Activated T-helper 1 cell treated with anti-CD3 and anti-CD28 coated beads, Interleukin-12 subunit alpha, Interleukin-12 subunit beta, Interleukin-2, Interleukin-4 antibody, amounts not matched to agents 30 ng/mL and 10 ng/mL and 1 ng/mL, durations not matched to agents 14 hours and 24 hours and 36 hours (primary cell): ENCODE results near the gene GPR37. TPM values are rescaled to one million over a fixed set of nuclear protein-coding genes. Genes with fewer than 3 reads are reported as not detected.

ENCODE experiments used
- DNase-seq: peaks from one replicate; pipeline ENCODE4 v3.0.0; 2021; ENCODE audit warnings: low spot score
- H3K27ac Mint-ChIP-seq: one replicate; pipeline ENCODE4 v1.8.0; 2021; ENCODE audit warnings: mild to moderate bottlenecking, mixed read lengths
- H3K27me3 Mint-ChIP-seq: one replicate; pipeline ENCODE4 v1.8.0; 2022; ENCODE audit warnings: mild to moderate bottlenecking, moderate library complexity, mixed read lengths; ENCODE audit not compliant: insufficient read depth
- H3K36me3 Mint-ChIP-seq: one replicate; pipeline ENCODE4 v1.8.0; 2021; ENCODE audit warnings: low read depth, mixed read lengths
- H3K4me1 Mint-ChIP-seq: one replicate; pipeline ENCODE4 v1.8.0; 2021; ENCODE audit warnings: low read depth, mixed read lengths
- H3K4me3 Mint-ChIP-seq: one replicate; pipeline ENCODE4 v1.8.0; 2021; ENCODE audit warnings: mild to moderate bottlenecking, moderate library complexity, mixed read lengths
- H3K9me3 Mint-ChIP-seq: one replicate; pipeline ENCODE4 v1.8.0; 2021; ENCODE audit warnings: mixed read lengths
- intact Hi-C: fragments of 100-400 bp; cut with micrococcal nuclease; formaldehyde crosslinking; loops from one replicate; pipeline ENCODE4 v1.15.1; 2024
- total RNA-seq: library from RNA; stranded (reverse); gene quantifications from 2 replicates; pipeline ENCODE4 v1.2.3, GENCODE V29; 2022

GPR37 gene
- total RNA-seq, 1 donor from 2014 or later: not detected

DNA sequence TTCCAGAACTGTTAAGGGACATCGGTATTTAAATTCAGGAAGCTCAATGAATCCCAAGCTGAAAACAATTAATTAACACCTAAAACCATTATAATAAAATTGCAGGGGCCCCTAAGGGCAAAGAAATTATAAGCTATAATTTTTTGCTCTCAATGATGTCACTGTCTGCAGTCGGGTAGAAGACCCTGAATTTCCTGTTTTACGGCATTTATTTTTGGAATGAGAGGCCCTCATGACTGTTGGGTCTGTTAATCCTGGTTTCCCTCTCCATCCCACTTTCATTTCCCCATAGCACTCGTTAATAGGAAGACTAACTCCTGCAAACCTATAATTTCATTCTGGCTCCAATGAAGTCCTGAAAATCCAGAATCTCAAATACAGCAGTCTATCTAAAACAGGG, 25.8 kb upstream of the GPR37 start:
- Mint-ChIP-seq H3K4me3 (no peak overlapping the region), H3K27me3 (peaks cover 3% of the 10 kb centered on the region), H3K9me3 (no peaks in the 10 kb centered on the region), H3K27ac (no peak overlapping the region), H3K4me1 (no peaks in the 10 kb centered on the region), H3K36me3 (no peaks in the 10 kb centered on the region)
- intact Hi-C loops: no loop called here
- DNase-seq: no peak

DNA sequence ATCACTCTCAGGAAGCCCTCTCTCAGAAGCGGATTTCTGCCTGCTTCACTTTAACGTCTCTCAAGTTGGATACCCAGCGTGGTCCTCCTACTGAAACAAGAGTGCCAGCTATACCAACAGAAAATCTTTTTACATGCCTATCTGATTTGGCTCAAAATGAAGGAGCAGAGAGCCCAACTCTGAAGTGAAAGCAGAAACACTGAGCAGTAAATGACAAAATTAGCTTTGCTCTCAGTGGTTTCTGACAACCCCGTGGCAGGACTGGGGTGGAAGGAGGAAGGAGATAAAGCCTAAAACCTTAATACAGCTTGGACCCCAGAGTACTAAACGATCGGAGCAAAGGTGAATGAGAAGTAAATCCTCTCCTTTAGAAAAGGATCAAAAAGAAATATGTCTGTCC, 25.1 kb upstream of the GPR37 start:
- intact Hi-C loops: no loop called here
- Mint-ChIP-seq H3K4me1 (no peaks in the 10 kb centered on the region), H3K27me3 (peaks cover 6% of the 10 kb centered on the region)

DNA sequence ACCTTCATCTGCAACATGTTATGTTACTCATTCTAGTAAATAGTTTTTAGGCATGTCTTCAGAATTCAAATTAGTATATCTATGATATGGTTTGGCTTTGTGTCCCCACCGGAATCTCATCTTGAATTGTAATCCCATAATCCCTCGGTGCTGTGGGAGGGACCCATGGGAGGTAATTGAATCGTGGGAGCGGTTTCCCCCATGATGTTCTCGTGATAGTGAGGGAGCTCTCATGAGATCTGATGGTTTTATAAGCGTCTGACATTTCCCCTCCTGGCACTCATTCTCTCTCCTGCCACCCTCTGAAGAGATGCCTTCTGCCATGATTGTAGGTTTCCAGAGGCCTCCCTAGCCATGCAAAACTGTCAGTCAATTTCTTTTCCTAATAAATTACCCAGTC, 20.4 kb upstream of the GPR37 start:
- Mint-ChIP-seq H3K9me3 (no peaks in the 10 kb centered on the region), H3K4me1 (no peaks in the 10 kb centered on the region), H3K36me3 (no peaks in the 10 kb centered on the region), H3K27me3 (peaks cover 7% of the 10 kb centered on the region), H3K27ac (no peak overlapping the region), H3K4me3 (no peak overlapping the region)
- intact Hi-C loops: loop anchor here (2.0 kb wide), 1 partner anchor 633 kb away; no protein-coding TSS in a partner anchor
- DNase-seq: no peak

More for the DNA sequence above, 25.1 kb upstream of the GPR37 start:
- H3K27ac Mint-ChIP-seq: no peak overlapping the region
- DNase-seq: no peak
- no peaks in the 10 kb centered on the region for H3K9me3 Mint-ChIP-seq
- no peaks in the 10 kb centered on the region for H3K36me3 Mint-ChIP-seq
- H3K4me3 Mint-ChIP-seq: no peak overlapping the region

DNA sequence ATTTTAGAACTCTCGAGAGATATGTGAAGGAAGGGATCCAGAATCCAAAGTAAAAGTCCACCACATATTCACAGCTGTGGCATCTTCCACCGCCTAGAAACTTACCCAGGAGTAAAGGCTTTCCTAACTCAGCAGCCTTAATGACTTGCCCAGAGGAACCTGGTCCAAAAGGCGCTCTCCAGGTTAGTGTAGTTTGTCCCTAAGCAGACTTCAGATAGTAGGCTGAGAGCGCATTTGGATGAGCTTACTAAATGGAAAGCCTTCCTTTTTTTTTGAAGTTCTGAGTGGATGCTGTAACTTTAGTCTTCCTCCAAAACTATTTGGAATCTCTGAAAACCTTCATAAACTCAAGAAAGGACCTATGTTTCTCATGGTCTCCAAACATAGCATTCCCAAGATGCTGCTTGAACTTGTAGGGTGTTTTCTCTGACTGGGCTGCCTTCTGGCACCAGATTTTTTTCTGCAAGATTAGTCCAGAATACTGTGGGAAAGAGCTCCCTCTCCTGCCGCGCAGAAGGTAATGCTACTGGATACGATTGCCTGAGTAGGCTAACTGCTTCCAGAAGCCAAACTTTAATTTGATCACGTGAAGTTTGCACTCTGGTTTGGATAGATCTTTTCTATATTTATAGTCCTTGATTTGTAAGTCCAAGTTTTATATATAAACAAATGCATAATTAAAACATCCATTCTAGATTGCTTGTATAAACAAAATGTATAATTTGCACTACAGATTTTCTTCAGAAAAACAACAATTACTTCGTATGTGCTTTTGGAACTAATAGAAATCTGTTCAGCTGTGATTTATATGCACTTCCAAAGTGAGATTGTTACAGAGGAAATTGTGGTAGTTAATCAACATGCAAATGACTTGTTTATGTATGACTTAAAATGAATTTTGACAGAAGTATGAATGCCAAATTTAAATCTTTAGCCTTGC, 19.6 kb upstream of the GPR37 start:
- intact Hi-C loops: loop anchor here (2.0 kb wide), 1 partner anchor 632 kb away; no protein-coding TSS in a partner anchor
- peaks cover 7% of the 10 kb centered on the region for H3K27me3 Mint-ChIP-seq

DNA sequence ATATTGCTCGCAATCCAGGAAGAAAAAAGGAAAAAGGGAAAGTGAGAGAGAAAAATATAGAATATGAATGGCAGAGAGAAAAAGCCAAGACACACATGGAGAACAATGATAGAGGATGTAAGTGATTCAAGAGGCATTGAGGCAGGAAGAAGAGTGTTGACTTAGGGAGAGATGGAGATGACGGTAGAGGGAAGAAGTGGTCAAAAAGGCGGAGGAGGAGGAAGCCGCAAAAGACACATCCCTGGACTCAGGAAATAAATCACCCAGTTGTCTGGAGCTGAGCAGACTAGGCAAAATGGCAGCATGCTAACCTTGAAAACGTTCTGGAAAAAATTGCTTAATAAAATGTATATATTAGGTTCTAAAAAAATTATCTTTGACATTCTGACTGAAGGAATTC, 17.7 kb upstream of the GPR37 start:
- intact Hi-C loops: no loop called here
- no peak overlapping the region for H3K4me3 Mint-ChIP-seq
- no peak overlapping the region for H3K27ac Mint-ChIP-seq
- no peaks in the 10 kb centered on the region for H3K36me3 Mint-ChIP-seq
- H3K9me3 Mint-ChIP-seq: no peaks in the 10 kb centered on the region
- peaks cover 7% of the 10 kb centered on the region for H3K27me3 Mint-ChIP-seq
- no peaks in the 10 kb centered on the region for H3K4me1 Mint-ChIP-seq
- no peak for DNase-seq

More for the DNA sequence above, 19.6 kb upstream of the GPR37 start:
- DNase-seq: no peak
- no peaks in the 10 kb centered on the region for H3K9me3 Mint-ChIP-seq
- no peaks in the 10 kb centered on the region for H3K4me1 Mint-ChIP-seq
- no peak overlapping the region for H3K4me3 Mint-ChIP-seq
- no peak overlapping the region for H3K27ac Mint-ChIP-seq
- no peaks in the 10 kb centered on the region for H3K36me3 Mint-ChIP-seq

DNA sequence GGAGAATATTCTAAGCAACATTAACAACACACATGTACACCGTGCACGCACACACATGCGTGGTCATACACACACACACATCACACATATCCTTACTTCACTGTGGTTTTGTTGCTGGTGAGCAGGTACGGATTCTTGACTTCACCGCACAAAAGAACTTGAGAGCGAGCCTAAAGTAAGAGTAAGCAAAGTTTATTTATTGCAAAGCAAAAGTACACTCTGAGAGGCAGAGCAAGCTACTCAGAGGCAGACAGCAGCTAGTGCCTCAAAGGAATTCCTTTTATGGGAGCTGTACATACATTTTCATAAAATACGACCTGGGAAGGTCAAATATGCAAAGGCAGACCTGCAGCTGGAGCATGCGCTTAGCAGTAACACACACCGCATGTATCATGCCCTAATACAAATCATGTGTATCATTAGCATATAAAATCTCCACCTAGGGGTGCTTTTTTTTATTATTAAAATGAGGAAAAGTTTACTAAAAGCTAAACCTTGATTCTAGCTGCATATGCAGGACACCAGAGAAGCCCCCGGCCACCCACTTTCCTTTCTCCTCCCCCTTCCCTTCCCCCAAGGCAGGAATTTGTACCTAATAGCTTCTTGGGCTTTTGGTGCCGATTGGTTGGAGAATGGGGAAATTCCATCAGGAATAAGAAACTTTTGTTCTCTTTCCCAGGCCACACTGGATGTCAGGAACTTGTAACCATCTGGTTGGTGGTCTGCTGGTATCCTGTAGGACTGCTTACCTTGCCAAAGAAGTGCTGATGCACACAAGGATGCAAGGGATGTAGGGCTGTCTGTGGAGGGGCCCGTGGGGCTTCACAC, 16.5 kb upstream of the GPR37 start:
- Mint-ChIP-seq H3K27me3 (peaks cover 7% of the 10 kb centered on the region), H3K27ac (no peak overlapping the region), H3K9me3 (no peaks in the 10 kb centered on the region), H3K36me3 (no peaks in the 10 kb centered on the region), H3K4me1 (no peaks in the 10 kb centered on the region), H3K4me3 (no peak overlapping the region)
- DNase-seq: no peak
- intact Hi-C loops: no loop called here

DNA sequence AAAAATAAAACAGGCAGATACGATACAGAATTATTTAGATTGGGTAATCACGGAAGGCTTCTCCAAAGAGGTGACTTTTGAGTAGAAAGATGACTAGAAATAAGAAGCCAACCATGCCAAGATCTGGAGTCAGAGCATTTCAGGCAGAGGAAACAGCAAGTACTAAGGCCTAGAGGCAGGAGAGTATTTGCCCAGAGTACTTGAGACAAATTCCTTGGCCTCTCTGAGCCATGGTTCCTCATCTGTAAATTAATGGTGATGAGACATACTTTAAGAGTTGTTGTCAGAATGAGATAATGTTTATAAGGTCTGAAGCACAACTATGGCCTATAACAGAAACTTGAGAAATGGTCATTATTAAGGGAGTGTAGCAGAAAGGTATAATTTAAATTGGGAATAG, 15.8 kb upstream of the GPR37 start:
- Mint-ChIP-seq H3K4me1 (no peaks in the 10 kb centered on the region), H3K9me3 (no peaks in the 10 kb centered on the region), H3K27me3 (peaks cover 7% of the 10 kb centered on the region), H3K27ac (no peak overlapping the region), H3K36me3 (no peaks in the 10 kb centered on the region), H3K4me3 (no peak overlapping the region)
- DNase-seq: no peak
- intact Hi-C loops: no loop called here

DNA sequence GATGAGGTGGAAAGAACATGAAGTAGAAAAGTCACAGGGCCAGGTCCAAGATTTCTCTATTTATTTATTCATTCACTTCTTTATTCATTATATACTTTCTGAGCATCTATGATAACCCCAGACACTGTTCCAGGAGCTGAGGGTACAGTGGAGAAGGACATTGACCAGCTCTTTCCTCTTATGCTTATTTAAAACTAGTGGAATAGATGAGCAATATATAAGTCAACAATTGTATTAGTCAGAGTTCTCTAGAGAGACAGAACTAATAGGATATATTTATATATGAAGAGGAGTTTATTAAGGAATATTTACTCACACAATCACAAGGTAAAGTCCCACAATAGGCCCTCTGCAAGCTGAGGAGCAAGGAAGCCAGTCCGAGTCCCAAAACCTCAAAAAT, 15.0 kb upstream of the GPR37 start:
- DNase-seq: no peak
- Mint-ChIP-seq H3K27ac (no peak overlapping the region), H3K36me3 (no peaks in the 10 kb centered on the region), H3K27me3 (peaks cover 4% of the 10 kb centered on the region), H3K9me3 (no peaks in the 10 kb centered on the region), H3K4me3 (no peak overlapping the region), H3K4me1 (no peaks in the 10 kb centered on the region)
- intact Hi-C loops: no loop called here

DNA sequence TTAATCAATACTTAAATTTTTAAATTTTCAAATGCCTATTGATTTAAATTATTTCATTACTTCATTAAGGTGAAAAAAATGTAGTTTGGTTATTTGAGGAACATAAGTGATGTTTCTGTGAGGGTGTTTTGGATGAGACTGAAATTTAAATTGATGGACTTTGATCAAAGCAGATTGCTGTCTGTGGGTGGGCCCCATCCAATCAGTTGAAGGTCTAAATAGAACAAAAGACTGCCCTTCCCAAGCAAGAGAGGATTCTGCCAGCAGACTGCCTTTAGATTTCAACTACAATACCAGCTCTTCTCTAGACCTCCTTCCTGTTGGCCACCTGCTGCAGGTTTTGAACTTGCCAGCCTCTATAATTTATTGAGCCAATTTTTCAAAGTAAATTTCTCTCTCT, 14.5 kb upstream of the GPR37 start:
- no peaks in the 10 kb centered on the region for H3K36me3 Mint-ChIP-seq
- no peak for DNase-seq
- H3K4me1 Mint-ChIP-seq: no peaks in the 10 kb centered on the region
- H3K9me3 Mint-ChIP-seq: no peaks in the 10 kb centered on the region
- intact Hi-C loops: no loop called here
- H3K4me3 Mint-ChIP-seq: no peak overlapping the region
- H3K27me3 Mint-ChIP-seq: peaks cover 4% of the 10 kb centered on the region
- H3K27ac Mint-ChIP-seq: no peak overlapping the region

DNA sequence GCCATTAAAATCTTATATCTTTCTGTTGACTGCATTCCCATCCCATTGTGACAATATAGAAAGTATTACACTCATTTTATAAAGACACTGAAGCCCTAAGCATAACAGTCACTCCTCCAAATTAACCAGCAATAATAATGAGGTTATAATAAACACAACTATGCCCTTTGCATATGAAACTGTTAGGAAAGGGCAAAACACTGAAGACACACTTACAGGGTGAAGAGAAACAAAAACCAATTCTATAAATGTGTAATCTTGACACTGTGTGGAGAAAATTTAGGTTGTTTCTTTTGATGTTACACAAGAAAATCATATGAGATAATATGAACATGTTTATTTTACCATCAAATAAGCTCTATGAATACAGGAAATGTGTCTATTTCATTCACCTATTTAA, 14.0 kb upstream of the GPR37 start:
- DNase-seq: no peak
- Mint-ChIP-seq H3K27ac (no peak overlapping the region), H3K9me3 (no peaks in the 10 kb centered on the region), H3K36me3 (no peaks in the 10 kb centered on the region), H3K4me1 (no peaks in the 10 kb centered on the region), H3K4me3 (no peak overlapping the region), H3K27me3 (peaks cover 4% of the 10 kb centered on the region)
- intact Hi-C loops: no loop called here

DNA sequence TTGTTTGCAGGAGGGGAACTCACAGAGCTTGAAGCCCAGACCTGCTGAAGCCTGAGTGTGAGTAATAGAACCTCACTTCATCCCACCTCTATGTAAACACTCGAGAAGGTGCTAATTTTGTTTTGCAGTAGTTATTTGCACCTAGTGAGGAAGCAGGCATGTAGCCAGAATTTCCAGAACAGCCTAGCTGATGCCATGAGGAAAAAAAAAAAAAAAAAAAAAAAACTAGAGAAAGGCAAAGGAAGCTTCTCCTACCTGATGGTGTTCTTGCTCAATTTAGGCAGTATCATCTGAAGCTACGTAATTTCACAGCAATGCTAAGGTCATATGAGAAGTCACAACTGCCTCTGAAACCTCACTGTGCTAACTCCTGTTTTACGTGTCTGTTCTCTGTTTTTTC, 13.6 kb upstream of the GPR37 start:
- H3K9me3 Mint-ChIP-seq: no peaks in the 10 kb centered on the region
- intact Hi-C loops: no loop called here
- no peak for DNase-seq

DNA sequence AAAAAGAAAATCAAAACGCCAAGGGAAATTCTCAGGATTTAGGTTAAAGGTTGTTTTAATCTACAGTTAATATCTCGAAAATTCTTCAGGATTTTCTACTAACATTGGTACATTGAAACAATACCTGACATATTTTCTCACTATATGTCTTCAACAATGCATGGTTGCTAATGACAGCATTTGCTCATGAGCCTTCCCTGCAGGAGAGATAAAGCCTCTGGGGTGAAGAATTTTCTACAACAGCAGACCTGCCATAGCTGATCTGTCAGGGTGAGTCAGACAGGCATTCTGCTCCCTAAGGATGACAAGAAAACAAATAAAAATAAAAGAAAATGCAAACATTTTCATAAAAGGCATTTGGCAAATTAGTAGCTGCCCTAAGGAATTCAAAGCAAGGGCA, 11.7 kb upstream of the GPR37 start:
- no peaks in the 10 kb centered on the region for H3K36me3 Mint-ChIP-seq
- no peaks in the 10 kb centered on the region for H3K4me1 Mint-ChIP-seq
- DNase-seq: no peak
- no peaks in the 10 kb centered on the region for H3K9me3 Mint-ChIP-seq
- no peak overlapping the region for H3K27ac Mint-ChIP-seq
- H3K4me3 Mint-ChIP-seq: no peak overlapping the region
- peaks cover 3% of the 10 kb centered on the region for H3K27me3 Mint-ChIP-seq
- intact Hi-C loops: no loop called here

More for the DNA sequence above, 13.6 kb upstream of the GPR37 start:
- Mint-ChIP-seq H3K27ac (no peak overlapping the region), H3K4me3 (no peak overlapping the region), H3K4me1 (no peaks in the 10 kb centered on the region), H3K36me3 (no peaks in the 10 kb centered on the region), H3K27me3 (peaks cover 4% of the 10 kb centered on the region)

DNA sequence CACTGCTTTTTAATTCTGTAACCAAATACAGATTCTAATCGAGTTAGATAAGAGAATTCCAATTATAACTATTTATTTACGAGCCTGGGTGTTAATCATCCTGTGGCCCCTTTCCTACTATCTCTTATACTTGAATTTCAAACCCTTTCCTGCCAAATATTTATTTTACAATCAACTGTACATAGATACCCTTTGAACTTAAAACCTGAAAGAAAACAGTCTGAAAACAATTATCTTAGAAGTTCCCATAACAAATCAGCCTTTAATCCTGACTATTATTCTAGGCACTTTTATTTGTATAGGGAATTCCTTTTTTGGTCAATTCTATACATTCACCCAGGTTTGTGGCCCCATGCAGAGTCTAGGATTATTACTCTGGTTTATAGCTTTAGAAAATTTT, 10.6 kb upstream of the GPR37 start:
- Mint-ChIP-seq H3K27ac (no peak overlapping the region), H3K27me3 (peaks cover 8% of the 10 kb centered on the region), H3K4me1 (no peaks in the 10 kb centered on the region), H3K4me3 (no peak overlapping the region), H3K9me3 (no peaks in the 10 kb centered on the region), H3K36me3 (no peaks in the 10 kb centered on the region)
- intact Hi-C loops: no loop called here
- DNase-seq: no peak
